OCI-LY3 (cell line): ENCODE results near the gene SLC36A4.

Source experiments
- CTCF ChIP-seq: fragments of 200-600, 300-600 bp; sonication (generic); IDR thresholded peaks from 2 replicates; pipeline ENCODE4 v1.5.1; 2014; ENCODE audit warnings: antibody characterized with exemption, low read length, low read depth
- EZH2phosphoT487 ChIP-seq: fragments of 200-600 bp; shearing (Covaris generic); IDR thresholded peaks from 2 replicates; pipeline ENCODE4 v1.6.1; 2018; ENCODE audit warnings: antibody characterized with exemption, mixed run types, low read depth

GRCh38 chr11:93123351-93123898 lies 74.4 kb downstream of the SLC36A4 start:
- TF ChIP-seq CTCF (no peak), EZH2phosphoT487 (no peak)
